Gastrocnemius medialis (tissue), 4 donors: ENCODE results near the gene SHISA4. TPM values are rescaled to one million over a fixed set of nuclear protein-coding genes. Genes with fewer than 3 reads are reported as not detected.

ENCODE experiments used
- ATAC-seq, 2 donors: fragments of 150-250 bp; one replicate each; pipeline ENCODE4 v1.9.1; 2016
- DNase-seq, 2 donors: peaks; one replicate each; pipeline ENCODE4 v3.0.0-alpha.2; 2019
- H3K27ac ChIP-seq, 4 donors: fragments of 200-600 bp; sonication (generic); 1 replicate in 1 of 4; 2 replicates in 3 of 4; pipeline ENCODE4 v1.5.1; 2016 to 2018; ENCODE audit warnings: mild to moderate bottlenecking in 2 of 4, moderate library complexity in 1 of 4
- H3K27me3 ChIP-seq, 3 donors: fragments of 200-600 bp; sonication (generic) in 2 of 3; 1 replicate in 1 of 3; 2 replicates in 2 of 3; pipeline versions ENCODE4 v1.5.1 to v1.6.0; 2016 to 2019; ENCODE audit warnings: mild to moderate bottlenecking in 1 of 3, moderate library complexity in 1 of 3
- H3K36me3 ChIP-seq, 2 donors: fragments of 200-600 bp; sonication (generic) in 1 of 2; one replicate each; pipeline ENCODE4 v1.5.1; 2017 to 2018
- H3K4me1 ChIP-seq, 2 donors: fragments of 200-600 bp; sonication (generic) in 1 of 2; one replicate each; pipeline ENCODE4 v1.5.1; 2016 to 2017; ENCODE audit warnings: mild to moderate bottlenecking in 2 of 2
- H3K4me3 ChIP-seq, 4 donors: fragments of 200-600 bp; sonication (generic) in 3 of 4; 1 replicate in 1 of 4; 2 replicates in 3 of 4; pipeline ENCODE4 v1.5.1; 2016 to 2019; ENCODE audit warnings: mild to moderate bottlenecking in 2 of 4
- H3K9me3 ChIP-seq, 3 donors: fragments of 200-600 bp; sonication (generic) in 2 of 3; 1 replicate in 1 of 3; 2 replicates in 2 of 3; pipeline ENCODE4 v1.5.1; 2016 to 2019
- POLR2A ChIP-seq, 2 donors: fragments of 450-650 bp; IDR thresholded peaks; one replicate each; pipeline ENCODE4 v1.6.1; 2017; ENCODE audit warnings: antibody characterized with exemption in 2 of 2, mild to moderate bottlenecking in 2 of 2, moderate library complexity in 2 of 2
- in situ Hi-C, 4 donors: fragments of 200-750 bp; cut with MboI; loops; one replicate each; pipeline versions ENCODE4 v1.15.0 to v1.8.0; 2017; ENCODE audit warnings: low sequenced_read_pairs in 4 of 4
- intact Hi-C: fragments of 100-400 bp; cut with DNase I; formaldehyde crosslinking; loops from one replicate; pipeline ENCODE4 v1.15.1; 2023; ENCODE audit warnings: low total_unique reads
- total RNA-seq, 4 donors: library from RNA; depleted of rRNA; stranded (reverse); fragments of >200 nt; gene quantifications; one replicate each; pipeline versions ENCODE4 v1.1.0 to v1.2.3, GENCODE V29; 2016
- TF ChIP-seq, protein P1 (sequence below), 5 experiments: fragments of 450-650 bp in 3 of 5; fragments of 200-600 bp in 2 of 5; sonication (generic) in 2 of 5; IDR thresholded peaks in 4 of 5; conservative IDR thresholded peaks in 1 of 5; 1 replicate in 4 of 5; 2 replicates in 1 of 5; pipeline ENCODE4 v1.5.1; 2016 to 2019; ENCODE audit warnings: antibody characterized with exemption in 5 of 5, mild to moderate bottlenecking in 3 of 5, moderate library complexity in 3 of 5

The SHISA4 gene
- total RNA-seq, 4 donors from 2014 or later = 76.6 to 384 (median 229) TPM

GRCh38 chr1:201877877-201878401 is 10.8 kb upstream of the SHISA4 start:
- Histone ChIP-seq H3K9me3 (no peaks in the 10 kb centered on the region), H3K4me1 (peaks cover 38 to 52% of the 10 kb centered on the region in 2 donors), H3K27ac (peak overlapping the region; percentile 78 to 90 (median 84)), H3K36me3 (peaks cover 0 to 25% of the 10 kb centered on the region in 2 donors), H3K27me3 (no peaks in the 10 kb centered on the region), H3K4me3 (no peak overlapping the region)
- peak in 1 of 2 donors; percentile 70 for DNase-seq
- ATAC-seq = peak; percentile 58 to 74
- in situ Hi-C loops = loop anchor here in 3 of 4 donors (25.0 kb wide), 1 partner anchor 259 kb away; the partner anchor contains the start of gene ARL8A (in 3 of the 3)
- intact Hi-C loops = loop anchor here (1.0 kb wide), 2 partner anchors 18 to 94 kb away; no protein-coding TSS in a partner anchor
- TF ChIP-seq, protein P1, sequence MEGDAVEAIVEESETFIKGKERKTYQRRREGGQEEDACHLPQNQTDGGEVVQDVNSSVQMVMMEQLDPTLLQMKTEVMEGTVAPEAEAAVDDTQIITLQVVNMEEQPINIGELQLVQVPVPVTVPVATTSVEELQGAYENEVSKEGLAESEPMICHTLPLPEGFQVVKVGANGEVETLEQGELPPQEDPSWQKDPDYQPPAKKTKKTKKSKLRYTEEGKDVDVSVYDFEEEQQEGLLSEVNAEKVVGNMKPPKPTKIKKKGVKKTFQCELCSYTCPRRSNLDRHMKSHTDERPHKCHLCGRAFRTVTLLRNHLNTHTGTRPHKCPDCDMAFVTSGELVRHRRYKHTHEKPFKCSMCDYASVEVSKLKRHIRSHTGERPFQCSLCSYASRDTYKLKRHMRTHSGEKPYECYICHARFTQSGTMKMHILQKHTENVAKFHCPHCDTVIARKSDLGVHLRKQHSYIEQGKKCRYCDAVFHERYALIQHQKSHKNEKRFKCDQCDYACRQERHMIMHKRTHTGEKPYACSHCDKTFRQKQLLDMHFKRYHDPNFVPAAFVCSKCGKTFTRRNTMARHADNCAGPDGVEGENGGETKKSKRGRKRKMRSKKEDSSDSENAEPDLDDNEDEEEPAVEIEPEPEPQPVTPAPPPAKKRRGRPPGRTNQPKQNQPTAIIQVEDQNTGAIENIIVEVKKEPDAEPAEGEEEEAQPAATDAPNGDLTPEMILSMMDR (IDR thresholded peaks at IDR 0.05 in 4 of 5, conservative IDR thresholded peaks at IDR 0.05 in 1 of 5) = peak; percentile 48 to 79 (median 65)
- no peak for TF ChIP-seq POLR2A (IDR thresholded peaks at IDR 0.05)

GRCh38 chr1:201880928-201881571 is 7.6 kb upstream of the SHISA4 start:
- intact Hi-C loops (loop anchor here (5.0 to 10.0 kb wide), 4 partner anchors 169 to 1394 kb away; partner anchors contain the start of gene PHLDA3), in situ Hi-C loops (loop anchor here in 3 of 4 donors (25.0 kb wide), 1 partner anchor 256 kb away; the partner anchor contains the start of gene ARL8A (in 3 of the 3))
- H3K4me1 ChIP-seq = peaks cover 69 to 82% of the 10 kb centered on the region in 2 donors
- H3K27me3 ChIP-seq = no peaks in the 10 kb centered on the region
- TF ChIP-seq POLR2A (IDR thresholded peaks at IDR 0.05) = no peak
- TF ChIP-seq, protein P1 (IDR thresholded peaks at IDR 0.05 in 4 of 5, conservative IDR thresholded peaks at IDR 0.05 in 1 of 5) = no peak
- H3K27ac ChIP-seq = peak overlapping the region; percentile 90 to 98 (median 94)
- ATAC-seq (no peak), DNase-seq (no peak)
- H3K36me3 ChIP-seq = no peaks in the 10 kb centered on the region
- no peaks in the 10 kb centered on the region for H3K9me3 ChIP-seq
- H3K4me3 ChIP-seq = no peak overlapping the region

- in situ Hi-C loops (loop anchor here in 3 of 4 donors (25.0 kb wide), 1 partner anchor 256 kb away; the partner anchor contains the start of gene ARL8A (in 3 of the 3)), intact Hi-C loops (loop anchor here (5.0 to 10.0 kb wide), 4 partner anchors 169 to 1393 kb away; partner anchors contain the start of gene PHLDA3)
- DNase-seq = no peak
- no peak for ATAC-seq
- no peak for TF ChIP-seq POLR2A (IDR thresholded peaks at IDR 0.05)
- TF ChIP-seq, protein P1 (IDR thresholded peaks at IDR 0.05 in 4 of 5, conservative IDR thresholded peaks at IDR 0.05 in 1 of 5) = no peak
- peaks cover 74 to 88% of the 10 kb centered on the region in 2 donors for H3K4me1 ChIP-seq
- H3K4me3 ChIP-seq = no peak overlapping the region
- H3K27me3 ChIP-seq = no peaks in the 10 kb centered on the region
- no peaks in the 10 kb centered on the region for H3K9me3 ChIP-seq
- peak overlapping the region; percentile 90 to 98 (median 94) for H3K27ac ChIP-seq
- H3K36me3 ChIP-seq = no peaks in the 10 kb centered on the region
Observed at GRCh38 chr1:201881617-201882016, 7.1 kb upstream of the SHISA4 start.

DNA sequence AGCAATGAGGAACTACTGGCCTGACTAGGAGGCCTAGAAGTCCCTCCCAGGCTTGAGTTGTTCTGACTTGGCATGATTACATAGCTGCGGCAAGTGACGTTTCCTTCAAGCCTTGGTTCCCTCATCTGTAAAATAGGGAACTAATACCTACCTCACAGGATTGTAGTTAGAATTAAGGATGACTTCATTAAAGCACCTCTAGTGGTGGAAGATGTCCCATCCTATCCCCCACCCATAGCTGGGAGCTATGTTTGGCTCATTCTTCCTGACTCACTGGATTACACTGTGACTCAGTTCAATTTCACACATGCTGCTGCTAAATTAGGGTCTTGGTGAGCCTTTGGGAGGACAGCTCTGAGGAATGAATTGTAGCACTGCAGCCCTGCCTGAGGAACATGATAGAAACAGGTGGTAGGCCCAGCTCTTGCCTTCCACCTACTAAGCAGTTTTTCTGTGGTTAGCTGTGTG is 6.0 kb upstream of the SHISA4 start:
- Histone ChIP-seq H3K9me3 (no peaks in the 10 kb centered on the region), H3K27me3 (no peaks in the 10 kb centered on the region), H3K4me3 (no peak overlapping the region), H3K4me1 (peaks cover 83 to 98% of the 10 kb centered on the region in 2 donors), H3K36me3 (no peaks in the 10 kb centered on the region), H3K27ac (peak overlapping the region; percentile 90 to 98 (median 94))
- TF ChIP-seq, protein P1 (IDR thresholded peaks at IDR 0.05 in 4 of 5, conservative IDR thresholded peaks at IDR 0.05 in 1 of 5) = peak; percentile 23 to 46 (median 29)
- no peak for TF ChIP-seq POLR2A (IDR thresholded peaks at IDR 0.05)
- ATAC-seq (peak; percentile 65 to 69), DNase-seq (peak; percentile 77 to 86)
- in situ Hi-C loops (loop anchor here in 3 of 4 donors (25.0 kb wide), 1 partner anchor 255 kb away; the partner anchor contains the start of gene ARL8A (in 3 of the 3)), intact Hi-C loops (loop anchor here (5.0 to 10.0 kb wide), 4 partner anchors 170 to 1392 kb away; partner anchors contain the start of gene PHLDA3)
